Coronary artery (tissue), 2 donors: Measurements from ENCODE around the gene PATJ.
"Not testable (repeated sequence)": the region's sequence is repeated elsewhere in the genome, so short reads cannot be mapped to it uniquely, and the experiment has no call there.

Experiments used
- DNase-seq: peaks from one replicate; pipeline ENCODE4 v3.0.0-alpha.2; 2017; ENCODE audit warnings: low spot score
- H3K27ac ChIP-seq, 2 donors: fragments of 200-600 bp; sonication (generic); one replicate each; pipeline ENCODE4 v1.5.1; 2016 to 2019
- H3K4me3 ChIP-seq: fragments of 200-600 bp; sonication (generic); 2 replicates; pipeline ENCODE4 v1.5.1; 2016; ENCODE audit warnings: mild to moderate bottlenecking, moderate library complexity
- CTCF ChIP-seq: fragments of 200-600 bp; sonication (generic); IDR thresholded peaks from one replicate; pipeline ENCODE4 v1.5.1; 2019; ENCODE audit warnings: antibody characterized with exemption

PATJ gene

GRCh38 chr1:61872206-61872605, 129.9 kb downstream of the PATJ start:
- no peak for TF ChIP-seq CTCF
- no peak for DNase-seq
- Histone ChIP-seq H3K27ac (no peak overlapping the region), H3K4me3 (no peak overlapping the region)

GRCh38 chr1:61873581-61873980, 131.3 kb downstream of the PATJ start:
- DNase-seq, result no peak
- no peak overlapping the region for H3K27ac ChIP-seq
- H3K4me3 ChIP-seq, result no peak overlapping the region
- TF ChIP-seq CTCF, result no peak

- Histone ChIP-seq H3K27ac (no peak overlapping the region), H3K4me3 (no peak overlapping the region)
- TF ChIP-seq CTCF, result no peak
- no peak for DNase-seq
Measured at GRCh38 chr1:61873994-61874393, 131.7 kb downstream of the PATJ start.

GRCh38 chr1:61875198-61875597, 132.9 kb downstream of the PATJ start:
- Histone ChIP-seq H3K4me3 (no peak overlapping the region), H3K27ac (no peak overlapping the region)
- no peak for DNase-seq
- TF ChIP-seq CTCF, result no peak

- not testable (repeated sequence) for DNase-seq, H3K4me3 ChIP-seq, H3K27ac ChIP-seq
Measured at GRCh38 chr1:61879887-61880474, 137.7 kb downstream of the PATJ start.

GRCh38 chr1:61887076-61887867, 145.0 kb downstream of the PATJ start:
- no peak overlapping the region for H3K27ac ChIP-seq
- no peak overlapping the region for H3K4me3 ChIP-seq
- no peak for DNase-seq
- no peak for TF ChIP-seq CTCF

- Histone ChIP-seq H3K4me3 (no peak overlapping the region), H3K27ac (no peak overlapping the region)
- DNase-seq, result no peak
- TF ChIP-seq CTCF, result no peak
Measured at GRCh38 chr1:61887931-61888564, 145.8 kb downstream of the PATJ start.
